H9 (cell line): Measurements from ENCODE around the gene KLHDC2. TPM values are rescaled to one million over a fixed set of nuclear protein-coding genes. Genes with fewer than 3 reads are reported as not detected.

Experiments
- DNase-seq: peaks from one replicate; pipeline ENCODE4 v3.0.0-alpha.2; 2017
- H2AFZ ChIP-seq: one replicate; pipeline ENCODE4 v1.6.1; 2013; ENCODE audit warnings: mild to moderate bottlenecking, low read length, control low read depth, moderate library complexity
- H2AK5ac ChIP-seq: 2 replicates; pipeline ENCODE4 v1.6.1; 2013; ENCODE audit warnings: low read length, control low read depth, mixed read lengths; ENCODE audit not compliant: insufficient read length
- H2BK120ac ChIP-seq: one replicate; pipeline ENCODE4 v1.6.1; 2013; ENCODE audit warnings: low read depth, mild to moderate bottlenecking, low read length, control low read depth, inconsistent platforms; ENCODE audit not compliant: poor library complexity, severe bottlenecking
- H2BK12ac ChIP-seq: 2 replicates; pipeline ENCODE4 v1.6.1; 2013; ENCODE audit warnings: low read length, control low read depth, mixed read lengths, low read depth; ENCODE audit not compliant: insufficient read length
- H2BK15ac ChIP-seq: 2 replicates; pipeline ENCODE4 v1.6.1; 2013; ENCODE audit warnings: low read depth, low read length, control low read depth
- H2BK20ac ChIP-seq: one replicate; pipeline ENCODE4 v1.6.1; 2013; ENCODE audit warnings: low read depth, mild to moderate bottlenecking, low read length, control low read depth, inconsistent platforms; ENCODE audit not compliant: poor library complexity, severe bottlenecking
- H2BK5ac ChIP-seq: 2 replicates; pipeline ENCODE4 v1.6.1; 2013; ENCODE audit warnings: low read length, control low read depth, mixed read lengths; ENCODE audit not compliant: insufficient read length
- H3K14ac ChIP-seq: 2 replicates; pipeline ENCODE4 v1.6.1; 2013; ENCODE audit warnings: low read length, control low read depth; ENCODE audit not compliant: insufficient read depth
- H3K18ac ChIP-seq: 2 replicates; pipeline ENCODE4 v1.6.1; 2013; ENCODE audit warnings: low read depth, mild to moderate bottlenecking, mixed read lengths, low read length, control low read depth; ENCODE audit not compliant: insufficient read length
- H3K23ac ChIP-seq: 2 replicates; pipeline ENCODE4 v1.6.1; 2013; ENCODE audit warnings: low read length, control low read depth, mixed read lengths, low read depth; ENCODE audit not compliant: insufficient read length
- H3K23me2 ChIP-seq: 2 replicates; pipeline ENCODE4 v1.6.1; 2013; ENCODE audit warnings: low read depth, mild to moderate bottlenecking, mixed read lengths, low read length, control low read depth; ENCODE audit not compliant: insufficient read length, poor library complexity, severe bottlenecking
- H3K27ac ChIP-seq: 2 replicates; pipeline ENCODE4 v1.5.1; 2013; ENCODE audit warnings: low read length, control low read depth, mixed read lengths, low read depth; ENCODE audit not compliant: insufficient read length
- H3K27me3 ChIP-seq: 2 replicates; pipeline ENCODE4 v1.6.1; 2013; ENCODE audit warnings: low read length, control low read depth, inconsistent platforms; ENCODE audit not compliant: insufficient read depth
- H3K4ac ChIP-seq: 2 replicates; pipeline ENCODE4 v1.6.1; 2013; ENCODE audit warnings: low read depth, mild to moderate bottlenecking, control low read depth, inconsistent platforms, low read length, moderate library complexity
- H3K4me1 ChIP-seq: 2 replicates; pipeline ENCODE4 v1.6.1; 2013; ENCODE audit warnings: low read length, control low read depth, inconsistent platforms; ENCODE audit not compliant: insufficient read depth
- H3K4me2 ChIP-seq: 2 replicates; pipeline ENCODE4 v1.6.1; 2013; ENCODE audit warnings: low read length, control low read depth, mixed read lengths; ENCODE audit not compliant: insufficient read length, insufficient read depth
- H3K56ac ChIP-seq: 2 replicates; pipeline ENCODE4 v1.6.1; 2013; ENCODE audit warnings: low read depth, mild to moderate bottlenecking, mixed read lengths, low read length, control low read depth; ENCODE audit not compliant: insufficient read length
- H3K79me1 ChIP-seq: 2 replicates; pipeline ENCODE4 v1.6.1; 2013; ENCODE audit warnings: low read depth, mild to moderate bottlenecking, moderate library complexity, low read length, control low read depth, inconsistent platforms; ENCODE audit not compliant: insufficient read depth, poor library complexity, severe bottlenecking
- H3K79me2 ChIP-seq: 2 replicates; pipeline ENCODE4 v1.6.1; 2013; ENCODE audit warnings: low read length, control low read depth, inconsistent platforms; ENCODE audit not compliant: insufficient read depth
- H3K9ac ChIP-seq: 2 replicates; pipeline ENCODE4 v1.6.1; 2013; ENCODE audit warnings: low read length, control low read depth, mixed read lengths; ENCODE audit not compliant: insufficient read length; ENCODE audit errors: extremely low read depth
- H3K9me3 ChIP-seq: one replicate; pipeline ENCODE4 v1.6.1; 2013; ENCODE audit warnings: low read depth, low read length, inconsistent platforms; ENCODE audit not compliant: control insufficient read depth
- H3T11ph ChIP-seq: one replicate; pipeline ENCODE4 v1.6.1; 2013; ENCODE audit warnings: mild to moderate bottlenecking, low read length, control low read depth, inconsistent platforms
- H4K20me1 ChIP-seq: one replicate; pipeline ENCODE4 v1.6.1; 2013; ENCODE audit not compliant: control insufficient read depth, insufficient read length, insufficient read depth
- H4K5ac ChIP-seq: 2 replicates; pipeline ENCODE4 v1.6.1; 2013; ENCODE audit warnings: low read depth, mild to moderate bottlenecking, mixed read lengths, low read length, control low read depth; ENCODE audit not compliant: insufficient read length
- H4K8ac ChIP-seq: replicated peaks from 2 replicates; pipeline ENCODE4 v1.6.1; 2013; ENCODE audit warnings: low read length, control low read depth, mixed read lengths, low read depth; ENCODE audit not compliant: insufficient read length
- H4K91ac ChIP-seq: 2 replicates; pipeline ENCODE4 v1.6.1; 2013; ENCODE audit warnings: low read depth, mild to moderate bottlenecking, moderate library complexity, mixed read lengths, low read length, control low read depth; ENCODE audit not compliant: insufficient read length
- H3K27ac Mint-ChIP-seq, 3 experiments: 2 replicates in 2 of 3; 3 replicates in 1 of 3; pipeline ENCODE4 v1.8.0; 2020 to 2021; ENCODE audit warnings: mixed read lengths in 3 of 3, mild to moderate bottlenecking in 1 of 3, moderate library complexity in 1 of 3
- H3K27me3 Mint-ChIP-seq: 2 replicates; pipeline ENCODE4 v1.8.0; 2021; ENCODE audit warnings: low read depth, mild to moderate bottlenecking, moderate library complexity, mixed read lengths
- H3K36me3 Mint-ChIP-seq, 3 experiments: 2 replicates in 2 of 3; 3 replicates in 1 of 3; pipeline ENCODE4 v1.8.0; 2020 to 2021; ENCODE audit warnings: low read depth in 3 of 3, mixed read lengths in 3 of 3; ENCODE audit not compliant: insufficient read depth in 1 of 3
- H3K4me1 Mint-ChIP-seq, 2 experiments: 2 replicates each; pipeline ENCODE4 v1.8.0; 2020; ENCODE audit warnings: mixed read lengths in 2 of 2
- H3K4me3 Mint-ChIP-seq, 2 experiments: 2 replicates in 1 of 2; 3 replicates in 1 of 2; pipeline ENCODE4 v1.8.0; 2020 to 2021; ENCODE audit warnings: mild to moderate bottlenecking in 2 of 2, mixed read lengths in 2 of 2, moderate library complexity in 1 of 2
- H3K9me3 Mint-ChIP-seq, 2 experiments: 2 replicates in 1 of 2; 3 replicates in 1 of 2; pipeline ENCODE4 v1.8.0; 2020; ENCODE audit warnings: mild to moderate bottlenecking in 2 of 2, mixed read lengths in 2 of 2, moderate library complexity in 1 of 2
- WGBS: extraction: QIAGEN DNeasy Blood & Tissue Kit; methylation state at CpG from one replicate; pipeline ENCODE4 v1.1.7; 2013; ENCODE audit warnings: missing lambda C conversion rate, low lambda C conversion rate, mixed read lengths; ENCODE audit not compliant: insufficient read length; ENCODE audit errors: extremely low coverage; 5-methylcytosine and 5-hydroxymethylcytosine counted together
- total RNA-seq: library from RNA; stranded (reverse); gene quantifications from 2 replicates; pipeline ENCODE4 v1.2.1, GENCODE V29; 2021
- TF ChIP-seq, protein P1 (sequence below): fragments of 200-600 bp; sonication (generic); conservative IDR thresholded peaks from 3 replicates; pipeline ENCODE4 v1.8.0; 2021; ENCODE audit warnings: antibody characterized with exemption, mild to moderate bottlenecking

KLHDC2 gene
- total RNA-seq, 1 experiment from 2014 or later = 41.6 TPM

GRCh38 chr14:49755378-49755777 lies 12.6 kb upstream of the KLHDC2 start:
- Histone ChIP-seq H2BK5ac (no peak overlapping the region), H3K79me2 (no peaks in the 10 kb centered on the region), H2AFZ (no peak overlapping the region), H3K9ac (no peak overlapping the region), H2AK5ac (no peak overlapping the region), H3K4ac (no peak overlapping the region), H2BK120ac (no peak overlapping the region), H3K4me2 (no peak overlapping the region), H2BK15ac (no peak overlapping the region), H3K4me1 (no peaks in the 10 kb centered on the region), H4K8ac (no peak overlapping the region), H3K56ac (no peak overlapping the region), H3K23ac (no peak overlapping the region), H3K14ac (no peak overlapping the region), H3K18ac (no peak overlapping the region), H4K5ac (no peak overlapping the region), H3T11ph (no peak overlapping the region), H2BK12ac (no peak overlapping the region), H3K27me3 (no peaks in the 10 kb centered on the region), H3K9me3 (no peaks in the 10 kb centered on the region), H2BK20ac (no peak overlapping the region), H3K79me1 (no peaks in the 10 kb centered on the region), H4K91ac (no peak overlapping the region), H3K23me2 (no peaks in the 10 kb centered on the region), H3K27ac (no peak overlapping the region), H4K20me1 (no peaks in the 10 kb centered on the region)
- H3K27me3 Mint-ChIP-seq = no peaks in the 10 kb centered on the region
- no peaks in the 10 kb centered on the region for H3K9me3 Mint-ChIP-seq
- DNase-seq = no peak
- TF ChIP-seq, protein P1, sequence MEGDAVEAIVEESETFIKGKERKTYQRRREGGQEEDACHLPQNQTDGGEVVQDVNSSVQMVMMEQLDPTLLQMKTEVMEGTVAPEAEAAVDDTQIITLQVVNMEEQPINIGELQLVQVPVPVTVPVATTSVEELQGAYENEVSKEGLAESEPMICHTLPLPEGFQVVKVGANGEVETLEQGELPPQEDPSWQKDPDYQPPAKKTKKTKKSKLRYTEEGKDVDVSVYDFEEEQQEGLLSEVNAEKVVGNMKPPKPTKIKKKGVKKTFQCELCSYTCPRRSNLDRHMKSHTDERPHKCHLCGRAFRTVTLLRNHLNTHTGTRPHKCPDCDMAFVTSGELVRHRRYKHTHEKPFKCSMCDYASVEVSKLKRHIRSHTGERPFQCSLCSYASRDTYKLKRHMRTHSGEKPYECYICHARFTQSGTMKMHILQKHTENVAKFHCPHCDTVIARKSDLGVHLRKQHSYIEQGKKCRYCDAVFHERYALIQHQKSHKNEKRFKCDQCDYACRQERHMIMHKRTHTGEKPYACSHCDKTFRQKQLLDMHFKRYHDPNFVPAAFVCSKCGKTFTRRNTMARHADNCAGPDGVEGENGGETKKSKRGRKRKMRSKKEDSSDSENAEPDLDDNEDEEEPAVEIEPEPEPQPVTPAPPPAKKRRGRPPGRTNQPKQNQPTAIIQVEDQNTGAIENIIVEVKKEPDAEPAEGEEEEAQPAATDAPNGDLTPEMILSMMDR = no peak
- WGBS = no CpG with 5 or more reads among the region's 3 CpGs
- no peak overlapping the region for H3K27ac Mint-ChIP-seq
- no peaks in the 10 kb centered on the region for H3K36me3 Mint-ChIP-seq
- no peaks in the 10 kb centered on the region for H3K4me1 Mint-ChIP-seq
- no peak overlapping the region for H3K4me3 Mint-ChIP-seq
